Keratinocyte (primary cell): ENCODE data around the gene HS6ST3.

Experiments
- EZH2 ChIP-seq: IDR thresholded peaks from one replicate; pipeline ENCODE4 v1.6.1; 2012; ENCODE audit warnings: inconsistent platforms, mild to moderate bottlenecking, low read length, moderate library complexity
- TF ChIP-seq, protein P1 (sequence below), 3 experiments: IDR thresholded peaks in 1 of 3; conservative IDR thresholded peaks in 1 of 3; optimal IDR thresholded peaks in 1 of 3; 2 replicates in 2 of 3; 3 replicates in 1 of 3; pipeline versions ENCODE3 to v1.5.1; 2011; ENCODE audit warnings: low read length in 3 of 3, mild to moderate bottlenecking in 3 of 3, moderate library complexity in 2 of 3, control low read depth in 1 of 3, inconsistent platforms in 1 of 3; ENCODE audit not compliant: insufficient read depth in 2 of 3; ENCODE audit errors: extremely low read depth in 1 of 3

DNA sequence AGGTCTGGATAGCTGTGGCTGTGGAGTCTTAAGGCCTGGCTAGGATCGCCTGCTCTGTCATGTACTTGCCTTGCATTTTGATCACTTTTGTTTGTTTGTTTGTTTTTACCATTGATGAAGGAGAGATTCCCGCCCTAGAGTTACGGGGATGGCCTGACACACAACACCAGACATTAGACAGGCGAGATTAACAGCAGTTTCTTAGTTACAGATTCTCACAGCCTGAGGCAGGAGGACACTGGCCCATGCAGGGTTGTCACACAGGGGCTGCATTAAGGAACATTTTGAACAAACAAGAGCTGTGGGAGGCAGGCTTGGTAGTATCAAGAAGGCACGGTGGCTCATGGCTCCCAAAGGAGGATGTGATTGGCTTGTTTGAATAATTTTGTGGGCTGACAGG, 291.8 kb downstream of the HS6ST3 start:
- TF ChIP-seq, protein P1, sequence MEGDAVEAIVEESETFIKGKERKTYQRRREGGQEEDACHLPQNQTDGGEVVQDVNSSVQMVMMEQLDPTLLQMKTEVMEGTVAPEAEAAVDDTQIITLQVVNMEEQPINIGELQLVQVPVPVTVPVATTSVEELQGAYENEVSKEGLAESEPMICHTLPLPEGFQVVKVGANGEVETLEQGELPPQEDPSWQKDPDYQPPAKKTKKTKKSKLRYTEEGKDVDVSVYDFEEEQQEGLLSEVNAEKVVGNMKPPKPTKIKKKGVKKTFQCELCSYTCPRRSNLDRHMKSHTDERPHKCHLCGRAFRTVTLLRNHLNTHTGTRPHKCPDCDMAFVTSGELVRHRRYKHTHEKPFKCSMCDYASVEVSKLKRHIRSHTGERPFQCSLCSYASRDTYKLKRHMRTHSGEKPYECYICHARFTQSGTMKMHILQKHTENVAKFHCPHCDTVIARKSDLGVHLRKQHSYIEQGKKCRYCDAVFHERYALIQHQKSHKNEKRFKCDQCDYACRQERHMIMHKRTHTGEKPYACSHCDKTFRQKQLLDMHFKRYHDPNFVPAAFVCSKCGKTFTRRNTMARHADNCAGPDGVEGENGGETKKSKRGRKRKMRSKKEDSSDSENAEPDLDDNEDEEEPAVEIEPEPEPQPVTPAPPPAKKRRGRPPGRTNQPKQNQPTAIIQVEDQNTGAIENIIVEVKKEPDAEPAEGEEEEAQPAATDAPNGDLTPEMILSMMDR (optimal IDR thresholded peaks at IDR 0.05 in 1 of 3, IDR thresholded peaks at IDR 0.05 in 1 of 3, conservative IDR thresholded peaks at IDR 0.05 in 1 of 3; ENCODE audit: extremely low read depth in 1 of 3, insufficient read depth in 2 of 3, low read length in 3 of 3): no peak
- no peak for TF ChIP-seq EZH2
